Cardiac muscle cell (in vitro differentiated cells and primary cell): Measurements from ENCODE around the gene CAPN5. TPM values are rescaled to one million over a fixed set of nuclear protein-coding genes. Genes with fewer than 3 reads are reported as not detected.
"Not testable (repeated sequence)": the region's sequence is repeated elsewhere in the genome, so short reads cannot be mapped to it uniquely, and the experiment has no call there.

Experiments used
- DNase-seq, 2 donors: peaks; one replicate each; pipeline versions ENCODE4 v3.0.0 to v3.0.0-alpha.2; 2010 to 2017; ENCODE audit warnings: low read depth in 1 of 2, low spot score in 1 of 2
- H3K27ac ChIP-seq: fragments of 200-600 bp; sonication (generic); 2 replicates; pipeline ENCODE4 v1.5.1; 2016
- H3K27me3 ChIP-seq: fragments of 200-600 bp; sonication (generic); 2 replicates; pipeline ENCODE4 v1.6.0; 2016; ENCODE audit warnings: control low read depth
- H3K36me3 ChIP-seq: fragments of 200-600 bp; sonication (generic); 2 replicates; pipeline ENCODE4 v1.5.1; 2016; ENCODE audit warnings: control low read depth
- H3K4me1 ChIP-seq: fragments of 200-600 bp; sonication (generic); 2 replicates; pipeline ENCODE4 v1.8.1; 2017; ENCODE audit warnings: low read depth, mild to moderate bottlenecking, mixed run types
- H3K4me3 ChIP-seq: fragments of 200-600 bp; sonication (generic); 2 replicates; pipeline ENCODE4 v1.5.1; 2016; ENCODE audit warnings: mild to moderate bottlenecking
- H3K9me3 ChIP-seq: fragments of 200-600 bp; sonication (generic); 2 replicates; pipeline ENCODE4 v1.5.1; 2017; ENCODE audit warnings: low read depth, mild to moderate bottlenecking, control low read depth
- CTCF ChIP-seq: IDR thresholded peaks from 2 replicates; pipeline ENCODE4 v1.5.1; 2012; ENCODE audit warnings: low read depth, mild to moderate bottlenecking, low read length
- polyA plus RNA-seq: library from polyadenylated mRNA; unstranded; fragments of >200 nt; fragmentation: Nextera tagmentation; extraction: Ambion mirVana; gene quantifications from 2 replicates; pipeline ENCODE4 v1.2.1, GENCODE V29; 2016
- total RNA-seq: library from RNA; depleted of rRNA; stranded (reverse); fragments of >200 nt; gene quantifications from 2 replicates; pipeline ENCODE4 v1.2.3, GENCODE V29; 2016

The CAPN5 gene
- total and polyA plus RNA-seq, 2 experiments from 2014 or later: 9.8 to 10.0 TPM

GRCh38 chr11:77056814-77057402, 9.9 kb upstream of the CAPN5 start:
- no peaks in the 10 kb centered on the region for H3K9me3 ChIP-seq
- no peaks in the 10 kb centered on the region for H3K27me3 ChIP-seq
- no peaks in the 10 kb centered on the region for H3K4me1 ChIP-seq
- no peak for TF ChIP-seq CTCF
- no peaks in the 10 kb centered on the region for H3K36me3 ChIP-seq
- no peak overlapping the region for H3K27ac ChIP-seq
- no peak overlapping the region for H3K4me3 ChIP-seq
- no peak for DNase-seq

- Histone ChIP-seq H3K27me3 (no peaks in the 10 kb centered on the region), H3K4me1 (no peaks in the 10 kb centered on the region), H3K27ac (no peak overlapping the region), H3K4me3 (no peak overlapping the region), H3K36me3 (no peaks in the 10 kb centered on the region), H3K9me3 (no peaks in the 10 kb centered on the region)
- no peak for DNase-seq
- no peak for TF ChIP-seq CTCF
These were observed 8.8 kb upstream of the CAPN5 start for GRCh38 chr11:77057938-77058474.

GRCh38 chr11:77058900-77059299, 7.9 kb upstream of the CAPN5 start:
- no peak overlapping the region for H3K4me3 ChIP-seq
- no peak overlapping the region for H3K27ac ChIP-seq
- no peaks in the 10 kb centered on the region for H3K4me1 ChIP-seq
- H3K27me3 ChIP-seq: no peaks in the 10 kb centered on the region
- H3K9me3 ChIP-seq: no peaks in the 10 kb centered on the region
- no peak for TF ChIP-seq CTCF
- no peaks in the 10 kb centered on the region for H3K36me3 ChIP-seq
- no peak for DNase-seq

- DNase-seq: no peak
- no peak for TF ChIP-seq CTCF
- Histone ChIP-seq H3K27ac (no peak overlapping the region), H3K27me3 (no peaks in the 10 kb centered on the region), H3K4me3 (no peak overlapping the region), H3K4me1 (no peaks in the 10 kb centered on the region), H3K9me3 (no peaks in the 10 kb centered on the region), H3K36me3 (no peaks in the 10 kb centered on the region)
These were observed 7.0 kb upstream of the CAPN5 start for GRCh38 chr11:77059806-77060205.

- no peak for DNase-seq
- Histone ChIP-seq H3K4me3 (no peak overlapping the region), H3K9me3 (no peaks in the 10 kb centered on the region), H3K4me1 (no peaks in the 10 kb centered on the region), H3K27me3 (no peaks in the 10 kb centered on the region), H3K36me3 (no peaks in the 10 kb centered on the region), H3K27ac (no peak overlapping the region)
- no peak for TF ChIP-seq CTCF
These were observed 6.5 kb upstream of the CAPN5 start for GRCh38 chr11:77060234-77060633.

GRCh38 chr11:77061258-77061657, 5.5 kb upstream of the CAPN5 start:
- H3K27me3 ChIP-seq, H3K9me3 ChIP-seq, H3K4me3 ChIP-seq, H3K4me1 ChIP-seq, H3K27ac ChIP-seq, DNase-seq, H3K36me3 ChIP-seq: not testable (repeated sequence)
